Loucy (cell line): Measurements from ENCODE around the gene RSAD2.

Experiments used
- H2AFZ ChIP-seq: fragments of 200-600 bp; sonication (generic); 2 replicates; pipeline ENCODE4 v1.6.0; 2016; ENCODE audit warnings: antibody characterized with exemption, mild to moderate bottlenecking, low read length, moderate library complexity
- H3F3A ChIP-seq: fragments of 200-600 bp; 2 replicates; pipeline ENCODE4 v1.6.0; 2016; ENCODE audit warnings: antibody characterized with exemption, low read depth, mild to moderate bottlenecking
- H3K27me3 ChIP-seq: fragments of 200-600 bp; sonication (generic); 2 replicates; pipeline ENCODE4 v1.6.1; 2014; ENCODE audit warnings: low read length, mild to moderate bottlenecking; ENCODE audit not compliant: insufficient read depth, poor library complexity, severe bottlenecking
- H3K36me3 ChIP-seq: fragments of 200-600 bp; sonication (generic); 2 replicates; pipeline ENCODE4 v1.6.1; 2016; ENCODE audit warnings: low read length; ENCODE audit not compliant: insufficient read depth
- H3K4me1 ChIP-seq: fragments of 200-600 bp; sonication (generic); 2 replicates; pipeline ENCODE4 v1.5.1; 2014; ENCODE audit warnings: low read length, mild to moderate bottlenecking; ENCODE audit not compliant: insufficient read depth, poor library complexity, severe bottlenecking
- H3K4me2 ChIP-seq: fragments of 200-600 bp; sonication (generic); 2 replicates; pipeline ENCODE4 v1.6.0; 2014; ENCODE audit warnings: antibody characterized with exemption, low read length, low read depth, mild to moderate bottlenecking; ENCODE audit not compliant: poor library complexity, severe bottlenecking
- H3K4me3 ChIP-seq: fragments of 200-600 bp; sonication (generic); 2 replicates; pipeline ENCODE4 v1.5.1; 2014; ENCODE audit warnings: low read length, mild to moderate bottlenecking, mixed read lengths; ENCODE audit not compliant: poor library complexity, severe bottlenecking
- H3K79me2 ChIP-seq: fragments of 200-600 bp; sonication (generic); 2 replicates; pipeline ENCODE4 v1.6.1; 2014; ENCODE audit warnings: low read length; ENCODE audit not compliant: insufficient read depth
- H3K9ac ChIP-seq: fragments of 200-600 bp; sonication (generic); 2 replicates; pipeline ENCODE4 v1.6.0; 2014; ENCODE audit warnings: mild to moderate bottlenecking, low read depth, low read length, moderate library complexity; ENCODE audit not compliant: poor library complexity, severe bottlenecking
- H3K9me2 ChIP-seq: fragments of 200-600 bp; sonication (generic); replicated peaks from 2 replicates; pipeline ENCODE4 v1.6.1; 2016; ENCODE audit warnings: low read depth, low read length, mixed read lengths
- H3K9me3 ChIP-seq: fragments of 200-600 bp; sonication (generic); 2 replicates; pipeline ENCODE4 v1.6.1; 2014; ENCODE audit warnings: mild to moderate bottlenecking, antibody characterized with exemption, low read length, low read depth; ENCODE audit not compliant: insufficient read depth
- H4K20me1 ChIP-seq: fragments of 200-600 bp; sonication (generic); 2 replicates; pipeline ENCODE4 v1.6.0; 2014; ENCODE audit warnings: antibody characterized with exemption, low read length, mild to moderate bottlenecking; ENCODE audit not compliant: insufficient read depth, poor library complexity, severe bottlenecking
- EZH2phosphoT487 ChIP-seq: fragments of 200-600 bp; IDR thresholded peaks from 2 replicates; pipeline ENCODE4 v1.6.1; 2018; ENCODE audit warnings: antibody characterized with exemption, mild to moderate bottlenecking, moderate library complexity, borderline replicate concordance
- TF ChIP-seq, protein P1 (sequence below): fragments of 200-600 bp; sonication (generic); conservative IDR thresholded peaks from 2 replicates; pipeline ENCODE4 v1.5.1; 2014; ENCODE audit warnings: mild to moderate bottlenecking, antibody characterized with exemption, low read length

Gene RSAD2

GRCh38 chr2:6940820-6941219 lies 63.2 kb downstream of the RSAD2 start:
- Histone ChIP-seq H3K4me1 (peaks cover 12% of the 10 kb centered on the region), H3K4me3 (no peak overlapping the region), H2AFZ (no peak overlapping the region), H3K4me2 (no peak overlapping the region), H3F3A (no peaks in the 10 kb centered on the region), H3K79me2 (peaks cover 2% of the 10 kb centered on the region; the same call in 1 of the 2 replicates), H3K9me2 (no peaks in the 10 kb centered on the region), H3K9me3 (no peaks in the 10 kb centered on the region), H3K36me3 (peaks cover 18% of the 10 kb centered on the region; the same call in 1 of the 2 replicates), H3K27me3 (no peaks in the 10 kb centered on the region), H4K20me1 (no peaks in the 10 kb centered on the region), H3K9ac (no peak overlapping the region)
- TF ChIP-seq EZH2phosphoT487 = no peak
- TF ChIP-seq, protein P1, sequence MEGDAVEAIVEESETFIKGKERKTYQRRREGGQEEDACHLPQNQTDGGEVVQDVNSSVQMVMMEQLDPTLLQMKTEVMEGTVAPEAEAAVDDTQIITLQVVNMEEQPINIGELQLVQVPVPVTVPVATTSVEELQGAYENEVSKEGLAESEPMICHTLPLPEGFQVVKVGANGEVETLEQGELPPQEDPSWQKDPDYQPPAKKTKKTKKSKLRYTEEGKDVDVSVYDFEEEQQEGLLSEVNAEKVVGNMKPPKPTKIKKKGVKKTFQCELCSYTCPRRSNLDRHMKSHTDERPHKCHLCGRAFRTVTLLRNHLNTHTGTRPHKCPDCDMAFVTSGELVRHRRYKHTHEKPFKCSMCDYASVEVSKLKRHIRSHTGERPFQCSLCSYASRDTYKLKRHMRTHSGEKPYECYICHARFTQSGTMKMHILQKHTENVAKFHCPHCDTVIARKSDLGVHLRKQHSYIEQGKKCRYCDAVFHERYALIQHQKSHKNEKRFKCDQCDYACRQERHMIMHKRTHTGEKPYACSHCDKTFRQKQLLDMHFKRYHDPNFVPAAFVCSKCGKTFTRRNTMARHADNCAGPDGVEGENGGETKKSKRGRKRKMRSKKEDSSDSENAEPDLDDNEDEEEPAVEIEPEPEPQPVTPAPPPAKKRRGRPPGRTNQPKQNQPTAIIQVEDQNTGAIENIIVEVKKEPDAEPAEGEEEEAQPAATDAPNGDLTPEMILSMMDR = no peak

DNA sequence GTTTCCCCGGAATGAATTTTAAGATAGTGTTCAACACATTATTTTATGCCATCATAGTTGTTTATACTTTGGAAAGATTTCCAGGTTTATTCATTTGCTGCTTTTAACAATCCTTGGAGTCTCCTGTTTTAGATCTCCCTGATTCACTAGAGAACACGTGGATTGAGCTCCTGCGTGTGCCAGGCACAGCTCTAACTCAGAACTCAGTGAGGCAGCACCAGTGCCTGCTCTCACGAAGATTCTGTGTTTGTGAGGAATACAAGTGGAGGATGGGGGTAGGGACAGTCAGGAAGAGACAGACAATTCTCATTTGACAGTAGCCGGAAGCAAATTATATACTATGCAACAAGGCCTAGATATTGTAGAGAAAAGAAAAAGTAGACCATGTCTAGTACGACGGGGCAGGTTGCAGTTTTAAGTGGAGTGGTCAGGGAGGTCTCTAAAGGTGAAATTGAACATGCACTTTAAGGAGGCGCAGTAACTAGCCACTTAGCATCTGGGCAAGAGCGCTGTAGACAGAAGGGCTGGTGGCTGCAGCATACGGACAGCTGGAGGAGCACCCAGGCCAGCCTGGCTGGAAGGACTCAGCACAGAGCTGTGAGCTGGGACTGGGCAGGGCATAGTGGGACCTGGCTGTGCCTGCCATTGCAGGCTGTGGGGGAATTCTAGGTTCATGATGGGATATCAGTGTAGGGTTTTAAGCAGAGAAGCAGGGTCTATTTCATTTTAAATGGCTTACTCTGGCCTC lies 63.9 kb downstream of the RSAD2 start:
- TF ChIP-seq EZH2phosphoT487 = no peak
- TF ChIP-seq, protein P1 = no peak
- Histone ChIP-seq H3K9me2 (no peaks in the 10 kb centered on the region), H3K4me3 (no peak overlapping the region), H4K20me1 (no peaks in the 10 kb centered on the region), H3K9me3 (no peaks in the 10 kb centered on the region), H3K36me3 (peaks cover 18% of the 10 kb centered on the region; the same call in 1 of the 2 replicates), H3K79me2 (no peaks in the 10 kb centered on the region; the same call in 1 of the 2 replicates), H3K4me2 (no peak overlapping the region), H3K9ac (no peak overlapping the region), H3K27me3 (no peaks in the 10 kb centered on the region), H3F3A (no peaks in the 10 kb centered on the region), H3K4me1 (peaks cover 12% of the 10 kb centered on the region), H2AFZ (no peak overlapping the region)

GRCh38 chr2:6942848-6943247 lies 65.3 kb downstream of the RSAD2 start:
- no peaks in the 10 kb centered on the region for H4K20me1 ChIP-seq
- no peaks in the 10 kb centered on the region for H3K9me3 ChIP-seq
- H2AFZ ChIP-seq = no peak overlapping the region
- H3K27me3 ChIP-seq = no peaks in the 10 kb centered on the region
- H3K4me1 ChIP-seq = peaks cover under 1% of the 10 kb centered on the region
- no peaks in the 10 kb centered on the region; the same call in 1 of the 2 replicates for H3K79me2 ChIP-seq
- no peak for TF ChIP-seq EZH2phosphoT487
- TF ChIP-seq, protein P1 = no peak
- H3K9ac ChIP-seq = no peak overlapping the region
- no peak overlapping the region for H3K4me2 ChIP-seq
- no peak overlapping the region for H3K4me3 ChIP-seq
- H3K36me3 ChIP-seq = peaks cover 18% of the 10 kb centered on the region; the same call in 1 of the 2 replicates
- H3K9me2 ChIP-seq = no peaks in the 10 kb centered on the region
- H3F3A ChIP-seq = no peaks in the 10 kb centered on the region
